Measurements from ENCODE around the gene GMPPB.

Gene GMPPB

GRCh38 chr3:49723628-49724551 is at the start of gene GMPPB:
TSS of gene GMPPB (minus strand) at chr3:49723951. CDS start at chr3:49723726, 225 bp downstream.
- Histone ChIP-seq H3K4me3 (ENCODE audit: low read length) (peak within 1 kb of the TSS; percentile 99), H3K9me2 (replicated peaks; ENCODE audit: insufficient read depth, low read length) (no peaks in the 10 kb centered on the region), H3K4me2 (ENCODE audit: low read depth, low read length) (peak within 1 kb of the TSS; percentile 96), H3K9ac (ENCODE audit: low read length) (peak within 1 kb of the TSS; percentile 100), H3K4me1 (ENCODE audit: low read length) (peaks cover 14% of the 10 kb centered on the region), H2AFZ (ENCODE audit: low read length) (peak within 1 kb of the TSS; percentile 87), H3K79me2 (ENCODE audit: low read length) (peaks cover 29% of the 10 kb centered on the region), H3K27ac (ENCODE audit: low read length) (peak within 1 kb of the TSS; percentile 99), H3K27me3 (replicated peaks; ENCODE audit: insufficient read depth, low read length) (no peaks in the 10 kb centered on the region), H4K20me1 (ENCODE audit: insufficient read depth, low read length) (no peaks in the 10 kb centered on the region), H3F3A (ENCODE audit: insufficient read depth, low read length) (peaks cover 16% of the 10 kb centered on the region), H3K9me3 (replicated peaks; ENCODE audit: insufficient read depth, low read length) (no peaks in the 10 kb centered on the region), H3K36me3 (replicated peaks; ENCODE audit: insufficient read depth, low read length) (no peaks in the 10 kb centered on the region)
- DNase-seq = peak; percentile 97
- TF ChIP-seq EZH2phosphoT487 (IDR thresholded peaks at IDR 0.05; ENCODE audit: low read length) = no peak
- no peak for TF ChIP-seq EZH2 (optimal IDR thresholded peaks at IDR 0.05; ENCODE audit: low read depth, low read length)
- TF ChIP-seq CTCF (IDR thresholded peaks at IDR 0.05; ENCODE audit: low read length) = no peak

GRCh38 chr3:49772703-49773102 is 49.0 kb upstream of the GMPPB start:
- Histone ChIP-seq H3K4me2 (ENCODE audit: low read depth, low read length) (no peak overlapping the region), H3K9ac (ENCODE audit: low read length) (no peak overlapping the region), H3K27ac (ENCODE audit: low read length) (no peak overlapping the region), H4K20me1 (ENCODE audit: insufficient read depth, low read length) (peaks cover 29% of the 10 kb centered on the region), H3K36me3 (replicated peaks; ENCODE audit: insufficient read depth, low read length) (no peaks in the 10 kb centered on the region), H2AFZ (ENCODE audit: low read length) (no peak overlapping the region), H3K27me3 (replicated peaks; ENCODE audit: insufficient read depth, low read length) (no peaks in the 10 kb centered on the region), H3K79me2 (ENCODE audit: low read length) (peaks cover 86% of the 10 kb centered on the region), H3K9me3 (replicated peaks; ENCODE audit: insufficient read depth, low read length) (no peaks in the 10 kb centered on the region), H3K4me1 (ENCODE audit: low read length) (no peaks in the 10 kb centered on the region), H3K9me2 (replicated peaks; ENCODE audit: insufficient read depth, low read length) (no peaks in the 10 kb centered on the region), H3K4me3 (ENCODE audit: low read length) (no peak overlapping the region), H3F3A (ENCODE audit: insufficient read depth, low read length) (no peaks in the 10 kb centered on the region; the same call in 1 of the 2 replicates)
- no peak for TF ChIP-seq CTCF (IDR thresholded peaks at IDR 0.05; ENCODE audit: low read length)
- TF ChIP-seq EZH2phosphoT487 (IDR thresholded peaks at IDR 0.05; ENCODE audit: low read length) = no peak
- TF ChIP-seq EZH2 (optimal IDR thresholded peaks at IDR 0.05; ENCODE audit: low read depth, low read length) = no peak
- no peak for DNase-seq

GRCh38 chr3:49771340-49771938 is 47.7 kb upstream of the GMPPB start:
- Histone ChIP-seq H4K20me1 (ENCODE audit: insufficient read depth, low read length) (peaks cover 29% of the 10 kb centered on the region), H3K4me1 (ENCODE audit: low read length) (no peaks in the 10 kb centered on the region), H3K27ac (ENCODE audit: low read length) (no peak overlapping the region), H3K4me3 (ENCODE audit: low read length) (no peak overlapping the region), H3F3A (ENCODE audit: insufficient read depth, low read length) (no peaks in the 10 kb centered on the region; the same call in 1 of the 2 replicates), H3K27me3 (replicated peaks; ENCODE audit: insufficient read depth, low read length) (no peaks in the 10 kb centered on the region), H3K9me3 (replicated peaks; ENCODE audit: insufficient read depth, low read length) (no peaks in the 10 kb centered on the region), H3K36me3 (replicated peaks; ENCODE audit: insufficient read depth, low read length) (no peaks in the 10 kb centered on the region), H3K9me2 (replicated peaks; ENCODE audit: insufficient read depth, low read length) (no peaks in the 10 kb centered on the region), H2AFZ (ENCODE audit: low read length) (no peak overlapping the region), H3K4me2 (ENCODE audit: low read depth, low read length) (no peak overlapping the region), H3K79me2 (ENCODE audit: low read length) (peaks cover 86% of the 10 kb centered on the region), H3K9ac (ENCODE audit: low read length) (no peak overlapping the region)
- TF ChIP-seq EZH2 (optimal IDR thresholded peaks at IDR 0.05; ENCODE audit: low read depth, low read length) = no peak
- TF ChIP-seq EZH2phosphoT487 (IDR thresholded peaks at IDR 0.05; ENCODE audit: low read length) = no peak
- no peak for TF ChIP-seq CTCF (IDR thresholded peaks at IDR 0.05; ENCODE audit: low read length)
- DNase-seq = peak; percentile 13

All from MM.1S (cell line).